Activated T-cell treated with anti-CD3 and anti-CD28 coated beads for 1 hour (primary cell): ENCODE data around the gene RNASEL.
"Not testable (repeated sequence)": the region's sequence is repeated elsewhere in the genome, so short reads cannot be mapped to it uniquely, and the experiment has no call there.

Source experiments
- DNase-seq: peaks from one replicate; pipeline ENCODE4 v3.0.0-alpha.2; 2020; ENCODE audit warnings: low read depth

Gene RNASEL, protein sequence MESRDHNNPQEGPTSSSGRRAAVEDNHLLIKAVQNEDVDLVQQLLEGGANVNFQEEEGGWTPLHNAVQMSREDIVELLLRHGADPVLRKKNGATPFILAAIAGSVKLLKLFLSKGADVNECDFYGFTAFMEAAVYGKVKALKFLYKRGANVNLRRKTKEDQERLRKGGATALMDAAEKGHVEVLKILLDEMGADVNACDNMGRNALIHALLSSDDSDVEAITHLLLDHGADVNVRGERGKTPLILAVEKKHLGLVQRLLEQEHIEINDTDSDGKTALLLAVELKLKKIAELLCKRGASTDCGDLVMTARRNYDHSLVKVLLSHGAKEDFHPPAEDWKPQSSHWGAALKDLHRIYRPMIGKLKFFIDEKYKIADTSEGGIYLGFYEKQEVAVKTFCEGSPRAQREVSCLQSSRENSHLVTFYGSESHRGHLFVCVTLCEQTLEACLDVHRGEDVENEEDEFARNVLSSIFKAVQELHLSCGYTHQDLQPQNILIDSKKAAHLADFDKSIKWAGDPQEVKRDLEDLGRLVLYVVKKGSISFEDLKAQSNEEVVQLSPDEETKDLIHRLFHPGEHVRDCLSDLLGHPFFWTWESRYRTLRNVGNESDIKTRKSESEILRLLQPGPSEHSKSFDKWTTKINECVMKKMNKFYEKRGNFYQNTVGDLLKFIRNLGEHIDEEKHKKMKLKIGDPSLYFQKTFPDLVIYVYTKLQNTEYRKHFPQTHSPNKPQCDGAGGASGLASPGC

DNA sequence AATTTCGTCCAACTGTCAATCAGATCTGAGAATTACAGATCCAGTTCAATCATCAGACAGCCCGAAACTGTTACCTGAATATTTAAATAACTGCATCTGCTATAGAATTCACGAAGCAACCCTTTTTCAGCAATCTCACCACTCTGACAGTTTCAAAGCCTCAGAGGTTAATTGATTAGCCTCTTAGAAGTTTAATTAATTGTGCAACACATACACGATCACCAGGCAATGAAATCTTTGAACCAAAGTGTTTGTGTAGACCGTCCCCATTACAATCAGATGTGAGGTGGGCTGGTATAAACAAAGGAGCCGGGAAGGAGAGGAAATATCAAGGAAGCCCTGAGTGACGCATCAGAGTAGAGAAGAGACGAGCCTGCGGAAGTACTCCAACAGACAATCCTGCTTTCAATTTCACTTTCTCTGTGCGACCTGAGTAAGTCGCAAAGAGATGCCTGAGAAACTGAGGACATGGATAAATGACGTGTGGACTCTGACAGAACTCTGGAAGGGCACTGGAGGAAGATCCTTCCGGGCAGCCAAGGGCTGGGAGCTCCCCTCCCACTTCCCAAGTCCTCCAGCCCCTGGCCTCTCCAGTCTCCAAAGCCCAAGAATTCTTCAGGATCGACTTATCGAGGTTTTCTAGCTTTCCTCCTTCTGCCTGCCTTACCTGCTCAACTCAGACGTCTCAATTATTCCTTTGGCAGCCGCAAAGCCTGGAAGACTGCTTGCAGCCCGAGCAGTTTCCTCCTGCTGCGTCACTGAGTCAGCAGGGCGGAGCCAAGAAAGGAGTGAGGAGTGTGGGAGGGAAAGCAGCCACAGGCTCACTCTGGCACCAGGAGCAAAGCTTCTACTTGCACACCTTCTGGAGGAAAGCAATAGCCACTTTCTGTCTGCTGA, at the start of gene RNASEL:
Gene RNASEL, minus strand, starts transcription at position 757 of the 897 bp plus-strand sequence. CDS start 2,450 bp downstream, outside the sequence.
- DNase-seq = peak; percentile 38

DNA sequence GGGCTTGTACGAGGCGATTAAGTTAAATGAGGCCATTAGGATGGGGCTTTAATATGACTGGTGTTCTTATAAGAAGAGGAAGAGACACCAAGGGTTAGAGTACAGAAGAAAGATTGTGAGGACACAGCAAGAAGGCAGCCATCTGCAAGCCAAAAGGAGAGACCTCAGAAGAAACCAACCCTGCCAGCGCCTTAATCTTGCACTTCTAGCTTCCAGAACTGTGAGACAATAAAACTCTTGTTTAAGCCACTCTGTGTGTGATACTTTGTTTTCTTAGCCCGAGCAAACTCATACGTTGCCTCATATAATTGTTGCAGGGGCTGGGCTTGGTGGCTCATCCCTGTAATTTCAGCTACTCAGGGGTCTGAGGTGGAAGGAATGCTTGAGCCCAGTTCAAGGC, 48.7 kb upstream of the RNASEL start:
- DNase-seq = no peak

DNA sequence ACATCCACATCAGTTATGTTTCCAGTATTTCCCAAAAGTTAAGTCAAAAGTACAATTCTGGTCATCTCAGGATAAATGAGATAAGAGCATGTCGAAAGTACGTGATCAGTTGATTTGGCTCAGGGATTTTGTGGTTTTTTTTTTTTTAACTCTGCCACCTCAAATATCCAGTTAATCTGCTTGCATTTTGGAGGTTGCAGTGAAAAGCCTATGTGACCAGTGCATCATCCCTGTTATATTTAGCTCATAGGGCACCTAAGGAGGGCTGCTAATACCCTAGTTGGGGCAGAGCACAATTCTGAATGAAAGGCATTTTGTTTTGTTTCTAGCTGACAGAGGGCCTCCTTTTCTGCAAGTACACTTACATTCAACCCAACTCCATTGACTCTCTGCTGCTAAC, 46.8 kb upstream of the RNASEL start:
- no peak for DNase-seq

DNA sequence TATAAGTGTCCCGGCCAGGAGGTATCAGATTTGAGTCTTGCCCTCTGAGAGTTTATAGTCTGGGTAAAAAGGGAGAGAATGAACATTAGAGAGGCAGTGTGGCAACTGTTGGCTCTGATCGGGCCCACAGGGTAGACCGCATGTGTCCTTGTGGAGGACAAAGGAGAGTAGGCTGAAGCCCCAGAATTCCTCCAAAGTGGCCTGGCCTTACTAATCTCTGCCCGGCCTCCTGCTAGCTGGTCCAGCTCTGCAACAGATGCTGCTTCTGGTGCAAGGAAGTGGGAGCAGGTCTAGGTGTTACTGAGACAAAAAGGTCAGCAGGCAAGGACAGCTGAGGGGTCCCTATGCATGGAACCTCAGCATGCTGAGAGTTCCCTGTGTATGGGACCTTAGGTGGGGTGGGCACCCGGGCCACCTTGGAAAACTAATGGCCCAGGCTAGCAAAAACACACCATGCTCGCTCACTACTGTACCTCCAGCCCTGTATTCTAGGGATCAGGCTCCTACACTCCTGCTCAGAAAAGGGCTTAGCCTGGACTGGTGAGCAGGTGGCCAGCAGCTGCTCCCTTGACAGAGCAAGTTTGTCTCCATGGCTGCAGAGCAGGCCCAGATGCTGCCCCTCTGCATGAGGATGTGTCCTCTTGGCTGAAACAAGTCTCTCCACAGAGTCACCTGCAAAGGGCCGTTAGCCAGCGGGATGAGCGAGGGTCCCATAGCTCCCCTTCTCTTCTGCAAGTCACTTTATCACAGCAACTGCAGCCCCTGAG, 45.4 kb upstream of the RNASEL start:
- no peak for DNase-seq

DNA sequence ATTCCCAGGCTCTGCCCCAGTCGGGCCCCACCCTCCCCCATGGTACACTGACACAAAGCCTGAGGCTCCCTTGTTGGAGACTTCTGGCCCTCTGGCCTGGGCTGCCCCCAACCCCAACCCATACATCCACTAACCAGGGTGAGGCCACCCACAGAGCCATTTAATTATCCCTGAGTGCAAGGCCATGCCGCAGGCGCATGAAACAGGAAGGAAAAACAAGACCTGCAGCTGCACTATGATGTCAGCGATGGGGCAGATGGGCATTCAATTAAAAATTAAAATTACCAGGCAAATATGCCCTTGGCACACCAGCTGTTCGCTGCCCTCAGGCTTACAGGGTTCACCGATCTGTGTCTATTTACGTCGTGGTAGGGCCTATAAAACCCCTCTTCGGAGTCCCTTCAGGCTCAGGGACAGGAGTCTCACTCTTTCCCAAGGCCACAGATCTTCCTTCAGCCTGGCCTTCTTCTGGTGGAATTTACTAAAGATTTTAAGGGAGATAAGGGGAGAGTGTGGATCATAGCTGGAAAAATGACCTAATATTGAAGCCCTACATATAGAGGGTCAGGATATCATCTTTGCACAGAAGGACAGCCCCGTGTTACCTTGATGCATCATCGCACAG, 44.7 kb upstream of the RNASEL start:
- DNase-seq = no peak

DNA sequence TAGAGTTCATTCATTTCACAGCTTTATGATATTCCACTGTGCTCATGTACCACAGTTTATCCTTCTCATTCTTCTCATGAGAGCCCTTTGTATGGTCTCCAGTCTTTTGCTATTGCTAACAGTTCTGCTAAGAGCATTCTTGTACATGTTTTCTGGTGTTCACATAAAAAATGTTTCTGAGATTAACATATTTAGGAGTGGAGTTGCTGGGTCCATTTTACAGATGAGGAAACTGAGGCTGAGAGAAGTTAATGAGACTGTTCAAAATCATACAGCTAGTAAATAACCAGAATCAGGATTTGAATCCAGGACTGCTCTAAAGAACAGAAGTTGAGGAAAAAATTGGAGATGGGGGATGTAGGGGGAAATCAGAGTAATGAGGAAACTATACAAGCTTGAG, 44.0 kb upstream of the RNASEL start:
- DNase-seq = no peak

DNA sequence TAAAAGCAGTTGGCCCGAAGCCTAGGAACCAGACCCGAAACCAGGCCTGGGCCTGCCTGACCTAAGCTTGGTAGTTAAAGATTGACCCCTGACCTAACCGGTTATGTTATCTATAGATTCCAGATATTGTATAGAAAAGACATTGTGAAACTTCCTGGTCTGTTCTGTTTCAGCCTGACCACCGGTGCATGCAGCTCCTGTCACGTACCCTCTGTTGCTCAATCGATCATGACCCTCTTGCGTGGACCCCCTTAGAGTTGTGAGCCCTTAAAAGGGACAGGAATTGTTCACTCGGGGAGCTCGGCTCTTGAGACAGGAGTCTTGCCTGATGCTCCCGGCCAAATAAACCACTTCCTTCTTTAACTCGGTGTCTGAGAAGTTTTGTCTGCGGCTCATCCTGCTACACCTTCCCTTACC, 43.4 kb upstream of the RNASEL start:
- DNase-seq = not testable (repeated sequence)

DNA sequence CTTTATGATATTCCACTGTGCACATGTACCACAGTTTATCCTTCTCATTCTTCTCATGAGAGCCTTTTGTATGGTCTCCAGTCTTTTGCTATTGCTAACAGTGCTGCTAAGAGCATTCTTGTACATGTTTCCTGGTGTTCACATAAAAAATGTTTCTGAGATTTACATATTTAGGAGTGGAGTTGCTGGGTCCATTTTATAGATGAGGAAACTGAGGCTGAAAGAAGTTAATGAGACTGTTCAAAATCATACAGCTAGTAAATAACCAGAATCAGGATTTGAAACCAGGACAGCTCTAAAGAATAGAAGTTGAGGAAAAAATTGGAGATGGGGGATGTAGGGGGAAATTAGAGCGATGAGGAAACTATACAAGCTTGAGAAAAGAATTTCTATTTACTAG, 42.9 kb upstream of the RNASEL start:
- no peak for DNase-seq

DNA sequence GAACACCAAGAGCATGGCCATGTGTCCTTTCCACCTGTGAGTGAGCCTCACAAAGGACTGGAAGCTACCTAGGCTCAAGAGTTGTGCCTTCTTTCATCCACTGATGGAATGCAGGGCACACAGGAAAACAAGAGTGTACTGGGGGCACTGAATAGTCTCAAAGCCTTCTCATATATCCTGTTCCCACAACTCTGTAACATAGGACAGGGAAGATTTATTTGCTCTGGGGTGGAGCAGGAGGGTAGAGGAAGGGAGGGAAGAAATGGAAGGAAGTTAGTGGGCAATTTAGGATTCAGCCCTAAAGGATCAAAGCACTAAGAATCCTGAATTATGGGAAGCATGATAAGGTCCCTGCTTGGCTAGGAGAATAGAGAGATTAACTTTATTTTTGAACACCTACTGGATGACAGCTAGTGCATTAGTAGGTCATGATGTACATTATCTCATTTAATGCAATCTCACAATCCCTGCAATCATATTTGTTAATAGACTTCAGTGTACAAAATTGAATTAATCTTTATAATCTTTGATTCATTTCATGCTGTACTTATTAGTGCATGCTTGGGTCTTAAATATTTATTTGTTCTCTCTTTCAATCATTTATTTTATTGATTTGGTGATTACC, 42.1 kb upstream of the RNASEL start:
- DNase-seq = no peak

DNA sequence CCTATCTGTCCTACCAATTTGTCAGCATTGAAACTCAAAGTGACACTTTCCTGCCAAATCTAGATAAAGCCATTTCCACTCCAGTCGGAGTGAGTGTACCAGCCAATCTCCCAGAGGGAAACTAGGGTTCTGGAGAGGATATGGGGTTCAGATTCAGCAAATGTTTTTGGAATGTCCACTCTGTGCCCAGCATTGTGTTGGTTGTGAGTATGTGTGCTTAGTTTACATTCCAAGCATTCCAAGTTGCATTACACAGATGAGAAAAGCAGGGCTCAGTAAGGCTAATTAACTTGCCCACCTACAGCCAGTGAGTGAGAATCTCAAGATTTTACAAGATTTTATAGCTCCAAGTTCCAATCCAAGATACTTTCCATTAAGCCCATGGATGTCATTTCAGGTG, 41.5 kb upstream of the RNASEL start:
- no peak for DNase-seq

DNA sequence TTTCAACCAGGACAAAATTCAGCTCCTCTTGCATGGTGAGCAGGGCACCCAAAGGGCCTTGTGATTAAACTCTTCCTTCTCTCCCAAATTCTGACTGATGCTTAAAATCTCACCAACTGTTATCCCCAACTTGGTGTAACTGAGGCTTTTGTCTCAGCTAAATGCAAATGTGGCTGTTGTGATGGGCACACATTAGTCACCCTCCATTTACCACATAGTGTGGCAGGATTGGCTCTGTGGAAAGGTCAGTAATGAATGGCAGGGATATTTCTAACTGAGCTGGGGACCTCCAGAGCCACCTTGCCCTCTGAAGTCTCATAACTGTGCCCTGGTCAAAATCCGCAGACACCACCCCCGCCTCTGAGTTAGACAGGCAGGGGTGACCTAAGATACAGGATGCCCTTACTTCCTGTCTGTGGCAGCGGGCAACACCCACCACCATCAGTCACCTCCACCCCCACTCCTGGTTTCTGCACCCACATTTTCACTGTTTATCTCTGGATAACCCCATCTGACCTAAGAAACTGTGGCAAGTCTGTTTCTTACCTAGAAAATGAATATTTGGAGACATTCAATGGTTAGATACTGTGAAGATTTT, 40.5 kb upstream of the RNASEL start:
- peak; percentile 17 for DNase-seq

DNA sequence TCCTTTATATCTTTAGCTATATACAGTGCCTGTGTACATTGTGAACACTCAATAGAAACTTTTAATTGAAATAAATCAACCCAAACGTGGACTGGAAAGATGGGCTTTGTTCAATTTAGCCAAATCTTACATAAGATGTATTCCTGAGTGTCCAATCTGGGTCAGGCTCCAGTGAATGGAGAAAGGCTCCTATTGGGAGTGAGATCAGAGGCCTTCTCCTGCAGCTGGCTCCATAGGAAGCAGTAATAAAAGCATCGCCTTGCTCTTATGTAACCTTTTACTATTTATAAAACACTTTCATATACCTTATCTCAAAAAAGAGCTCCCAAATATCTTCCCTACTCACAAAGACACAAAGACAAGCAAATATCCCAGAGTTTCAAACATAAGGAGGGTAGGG, 40.0 kb upstream of the RNASEL start:
- DNase-seq = no peak

DNA sequence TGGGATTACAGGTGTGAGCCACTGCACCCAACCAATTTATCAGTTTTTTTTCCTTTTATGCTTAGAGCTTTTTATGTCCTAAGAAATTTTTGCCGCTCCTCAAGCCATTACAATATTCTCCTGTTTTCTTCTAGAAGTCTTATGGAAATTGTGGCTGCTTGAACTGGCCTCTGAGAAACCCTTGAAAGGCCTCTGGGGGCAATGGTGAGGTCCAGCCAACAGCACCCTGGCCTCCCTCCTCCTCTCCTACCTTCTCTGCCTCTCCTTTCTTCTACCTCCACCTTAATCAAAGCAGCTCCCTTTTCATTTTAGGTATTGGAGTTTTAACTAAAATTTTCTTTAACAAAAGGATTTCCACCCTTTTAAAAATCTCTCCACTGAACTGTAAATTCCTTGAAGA, 39.6 kb upstream of the RNASEL start:
- no peak for DNase-seq

DNA sequence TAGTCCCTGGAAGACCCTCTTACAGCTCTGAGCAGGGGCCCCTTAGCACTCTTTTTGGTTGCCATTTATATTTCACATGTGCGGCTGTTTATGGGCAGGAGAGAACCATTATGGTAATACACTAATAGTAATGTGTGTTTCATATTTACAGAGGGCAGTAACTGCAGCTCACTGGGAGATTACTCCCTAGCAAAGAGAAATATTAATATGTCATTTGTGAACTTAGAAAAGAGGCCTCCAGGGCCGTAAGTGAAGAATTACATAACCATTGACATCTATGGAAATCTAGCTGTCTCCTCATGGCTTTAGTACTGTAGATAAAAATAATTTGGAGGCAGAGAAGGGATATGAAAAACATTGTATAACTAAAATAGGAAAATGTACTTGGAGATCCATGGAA, 38.6 kb upstream of the RNASEL start:
- DNase-seq = no peak

DNA sequence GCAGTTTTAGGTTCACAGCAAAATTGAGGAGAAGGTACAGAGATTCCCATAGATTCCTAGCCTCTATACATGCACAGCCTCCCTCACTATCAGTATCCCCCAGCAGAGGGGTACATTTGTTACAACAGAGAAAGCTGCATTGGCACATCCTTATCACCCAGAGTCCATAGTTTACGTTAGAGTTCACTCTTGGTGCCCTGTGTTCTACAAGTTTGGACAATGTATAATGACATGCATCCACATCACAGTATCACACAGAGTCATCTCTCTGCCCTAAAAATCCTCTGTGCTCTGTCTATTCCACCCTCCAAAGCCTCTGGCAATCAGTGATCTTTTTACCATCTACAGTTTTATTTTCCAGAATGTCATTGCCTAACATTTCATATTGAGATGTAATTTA, 37.5 kb upstream of the RNASEL start:
- DNase-seq = no peak

DNA sequence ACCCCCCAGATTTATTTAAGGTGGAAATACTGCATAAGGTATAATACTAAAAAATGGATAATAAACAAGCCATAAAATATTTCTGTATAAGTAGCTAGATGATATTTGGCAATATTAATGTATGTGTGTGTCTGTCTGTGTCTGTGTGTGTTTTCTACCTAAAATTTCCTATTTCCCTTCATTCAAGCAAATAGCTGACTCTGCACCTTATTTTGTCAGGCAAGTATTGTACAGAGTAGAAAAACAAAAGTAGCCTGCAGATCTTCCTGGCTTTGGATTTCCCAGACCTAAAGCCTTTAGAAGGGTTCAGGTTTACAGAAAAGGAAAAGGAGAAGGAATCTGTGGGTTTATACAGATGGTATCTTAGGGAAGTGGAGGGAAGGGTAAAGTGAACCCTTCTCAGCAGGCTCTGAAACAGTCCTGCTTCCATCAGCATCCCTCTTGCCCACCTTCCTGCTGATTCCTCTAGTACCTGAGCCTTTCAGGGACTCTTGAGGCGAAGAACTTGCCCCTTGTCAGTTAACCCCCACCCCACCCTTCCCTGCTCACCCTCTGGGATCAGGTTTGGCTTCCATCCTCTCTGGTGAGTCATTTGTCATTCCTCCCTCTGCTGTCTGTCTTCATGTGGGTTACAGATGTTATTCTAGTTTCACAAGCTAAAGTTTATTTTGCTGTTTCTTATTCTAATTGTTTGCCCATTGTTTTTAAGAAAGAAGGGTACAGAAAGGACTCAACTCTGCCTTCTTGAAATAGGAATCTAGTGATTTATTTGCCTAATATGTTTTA, 36.9 kb upstream of the RNASEL start:
- DNase-seq = no peak

DNA sequence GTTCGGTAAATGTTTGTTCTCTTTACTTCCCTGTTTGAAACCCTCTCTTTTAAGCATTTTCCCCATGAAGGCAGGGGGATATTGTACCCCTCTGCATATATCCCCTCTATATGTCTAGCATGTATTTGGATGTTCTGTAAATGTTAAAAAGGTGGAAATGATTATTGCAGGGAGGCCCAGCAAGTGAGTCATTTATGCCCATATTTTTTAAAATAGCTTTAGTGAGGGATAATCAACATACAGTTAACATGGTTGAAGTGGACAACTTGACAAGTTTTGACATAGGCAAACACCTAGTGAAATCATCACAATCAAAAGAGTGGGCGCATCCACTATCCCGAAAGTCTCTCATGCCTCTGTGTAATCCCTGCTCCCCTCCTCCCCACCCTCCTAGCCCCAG, 36.0 kb upstream of the RNASEL start:
- DNase-seq = no peak

DNA sequence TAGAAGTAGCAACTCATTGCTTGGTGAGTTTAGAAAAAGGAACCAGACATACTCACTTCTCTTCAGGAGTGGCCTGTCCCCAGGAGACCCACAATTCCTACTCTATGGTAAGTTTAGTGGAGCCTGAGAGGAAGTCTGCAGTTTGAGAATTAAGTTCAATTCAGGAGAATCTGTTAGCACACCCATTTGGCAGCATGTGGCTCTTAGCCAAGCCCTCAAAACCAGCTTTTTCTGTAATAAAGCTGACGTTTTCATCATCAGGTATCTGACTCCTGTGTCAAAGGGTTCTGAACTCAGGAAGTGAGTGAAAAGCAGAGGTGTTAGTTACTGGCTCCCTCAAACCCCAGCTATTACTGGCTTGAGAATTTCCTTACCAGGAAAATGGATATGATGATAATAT, 35.5 kb upstream of the RNASEL start:
- DNase-seq = no peak

DNA sequence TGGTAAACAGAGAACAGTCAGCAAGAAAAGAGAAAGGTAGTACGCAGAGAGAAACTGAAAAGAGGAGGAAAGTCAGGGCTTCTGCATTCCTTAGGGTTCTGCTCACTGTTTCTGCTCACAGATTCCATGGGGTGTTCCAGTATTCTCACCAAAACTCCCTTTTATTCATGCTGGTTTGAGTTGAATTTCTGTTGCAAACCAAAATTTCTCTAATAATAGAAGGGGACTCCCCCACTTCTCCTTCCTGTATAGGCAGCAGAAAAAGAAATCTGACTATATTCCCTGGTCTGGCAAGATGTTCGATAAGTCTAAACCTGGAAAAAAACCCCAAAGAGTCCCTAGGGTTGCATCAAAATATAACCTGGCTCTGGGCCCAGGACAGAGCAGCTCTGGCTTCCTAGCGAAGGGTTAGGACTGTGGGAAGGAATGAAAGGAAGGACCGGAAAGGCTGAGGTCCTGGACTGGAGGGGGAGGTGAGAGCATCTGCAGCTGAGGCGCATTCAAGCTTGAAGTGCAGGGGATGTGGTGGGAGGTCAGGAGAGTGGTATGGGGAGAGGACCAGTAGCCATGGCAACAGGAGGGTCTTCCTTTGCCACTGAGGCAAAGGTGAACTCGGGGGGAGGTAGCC, 34.0 kb upstream of the RNASEL start:
- no peak for DNase-seq
